ENCODE measurements around the gene MRPS15. TPM values are rescaled to one million over a fixed set of nuclear protein-coding genes. Genes with fewer than 3 reads are reported as not detected.

Gene MRPS15
- total and polyA plus RNA-seq, 2 donors (not counting 3 experiments of a cell fraction or from before 2014, with no cell fraction given), result 47.1 to 105 TPM

DNA sequence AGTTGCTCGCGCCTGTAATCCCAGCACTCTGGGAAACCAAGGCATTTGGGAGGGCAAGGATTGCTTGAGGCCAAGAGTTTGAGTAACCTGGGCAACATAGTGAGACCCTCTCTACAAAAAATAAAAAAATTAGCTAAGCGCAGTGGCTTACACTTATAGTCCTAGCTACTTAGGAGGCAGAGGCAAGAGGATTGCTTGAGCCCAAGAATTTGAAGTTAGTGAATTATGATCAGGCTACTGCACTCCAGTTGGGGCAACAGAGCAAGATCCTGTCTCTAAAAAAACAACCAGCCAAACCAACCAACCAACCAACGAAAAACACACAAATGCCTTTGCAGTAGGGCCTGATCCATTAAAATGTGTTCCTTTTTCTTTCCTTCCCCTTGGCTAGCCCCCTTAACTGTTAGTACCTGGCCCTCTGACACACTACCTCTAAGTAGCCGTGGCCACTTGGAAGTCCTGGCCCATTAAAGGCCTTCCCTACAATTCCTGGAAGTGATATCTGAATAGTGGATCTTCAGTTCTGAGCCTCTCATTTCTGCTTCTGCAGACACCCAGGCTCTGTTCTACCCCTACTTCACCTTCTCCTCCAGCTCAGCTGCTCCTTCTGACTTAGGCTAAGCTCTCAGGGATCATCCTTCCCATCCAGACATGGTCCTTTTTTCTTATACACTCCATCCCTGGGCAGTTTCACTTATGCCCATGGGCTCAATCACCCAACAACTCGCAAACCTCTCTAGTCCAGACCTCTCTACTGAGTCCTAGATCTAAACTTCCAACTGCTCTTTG lies 10.4 kb downstream of the MRPS15 start:
- Histone ChIP-seq H3K79me2 (ENCODE audit: control insufficient read depth, insufficient read depth, low read length) (no peaks in the 10 kb centered on the region), H3K27ac (ENCODE audit: insufficient read depth, low read depth, low read length) (no peak overlapping the region), H3K4me1 (ENCODE audit: control insufficient read depth, extremely low read depth, insufficient read depth, low read length) (peaks cover 4% of the 10 kb centered on the region), H3K9me3 (replicated peaks; ENCODE audit: control insufficient read depth, insufficient read depth, low read length) (no peaks in the 10 kb centered on the region), H3K27me3 (ENCODE audit: control insufficient read depth in 2 of 2, insufficient read depth in 2 of 2, low read length in 2 of 2) (no peaks in the 10 kb centered on the region), H4K20me1 (replicated peaks; ENCODE audit: control insufficient read depth, extremely low read depth, insufficient read depth, low read length) (no peaks in the 10 kb centered on the region), H3K9ac (replicated peaks; ENCODE audit: extremely low read depth, insufficient read depth, low read length) (no peak overlapping the region), H3K36me3 (ENCODE audit: control insufficient read depth in 2 of 2, extremely low read depth in 1 of 2, insufficient read depth in 2 of 2, low read length in 2 of 2) (peaks cover 16 to 20% of the 10 kb centered on the region in 2 experiments), H3K4me3 (replicated peaks in 1 of 3; ENCODE audit: insufficient read depth in 1 of 3, low read depth in 1 of 3, low read length in 3 of 3) (no peak overlapping the region), H3K4me2 (ENCODE audit: insufficient read depth, low read length) (no peak overlapping the region), H3K9me1 (replicated peaks; ENCODE audit: control insufficient read depth, extremely low read depth, insufficient read depth, low read length) (no peaks in the 10 kb centered on the region), H2AFZ (ENCODE audit: low read depth, low read length) (no peak overlapping the region)
- POLR2A ChIA-PET, result no interaction called here
- CTCF ChIA-PET, result interaction anchor here (1.1 kb wide), 1 partner anchor 10 kb away, joined by 3 read pairs; the partner anchor contains the start of gene MRPS15
- TF ChIP-seq JUN (IDR thresholded peaks at IDR 0.05; ENCODE audit: borderline replicate concordance, insufficient read depth, insufficient read length, low read depth) (no peak), POLR2AphosphoS5 (IDR thresholded peaks at IDR 0.05; ENCODE audit: insufficient read depth, low read depth, low read length) (peak; percentile 12)
- dilution Hi-C loops (cut with MboI; ENCODE audit: extremely low pct_ligation_motif_present, low sequenced_read_pairs), result no loop called here
- intact Hi-C loops (cut with micrococcal nuclease), result no loop called here
- DNase-seq (ENCODE audit: low read depth, low spot score), result no peak
- BruUV-seq (replicated peaks), result no TSS peak
- no peak for FAIRE-seq

DNA sequence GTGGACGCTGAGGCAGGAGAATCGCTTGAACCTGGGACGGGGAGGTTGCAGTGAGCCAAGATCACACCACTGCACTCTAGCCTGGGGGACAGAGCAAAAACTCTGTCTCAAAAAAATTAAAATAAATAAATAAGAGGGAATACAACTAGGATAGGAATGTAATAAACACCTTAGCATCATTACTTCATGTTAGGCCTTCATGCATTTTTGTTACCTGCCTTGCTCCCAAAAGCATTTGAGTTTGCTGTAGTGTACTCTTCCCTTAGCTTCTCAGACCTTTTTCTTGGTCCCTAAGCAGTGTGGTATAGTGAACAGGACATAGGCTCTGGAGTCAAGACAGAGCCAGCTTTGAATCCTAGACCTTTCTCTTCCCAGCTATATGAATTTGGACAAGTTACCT lies 11.1 kb downstream of the MRPS15 start:
- Histone ChIP-seq H3K9me1 (replicated peaks; ENCODE audit: control insufficient read depth, extremely low read depth, insufficient read depth, low read length) (no peaks in the 10 kb centered on the region), H3K36me3 (ENCODE audit: control insufficient read depth in 2 of 2, extremely low read depth in 1 of 2, insufficient read depth in 2 of 2, low read length in 2 of 2) (peaks cover 16 to 20% of the 10 kb centered on the region in 2 experiments), H3K27me3 (ENCODE audit: control insufficient read depth in 2 of 2, insufficient read depth in 2 of 2, low read length in 2 of 2) (no peaks in the 10 kb centered on the region), H3K79me2 (ENCODE audit: control insufficient read depth, insufficient read depth, low read length) (no peaks in the 10 kb centered on the region), H2AFZ (ENCODE audit: low read depth, low read length) (no peak overlapping the region), H3K4me1 (ENCODE audit: control insufficient read depth, extremely low read depth, insufficient read depth, low read length) (peaks cover 4% of the 10 kb centered on the region), H3K27ac (ENCODE audit: insufficient read depth, low read depth, low read length) (no peak overlapping the region), H3K4me3 (replicated peaks in 1 of 3; ENCODE audit: insufficient read depth in 1 of 3, low read depth in 1 of 3, low read length in 3 of 3) (no peak overlapping the region), H3K9me3 (replicated peaks; ENCODE audit: control insufficient read depth, insufficient read depth, low read length) (no peaks in the 10 kb centered on the region), H3K4me2 (ENCODE audit: insufficient read depth, low read length) (no peak overlapping the region), H3K9ac (replicated peaks; ENCODE audit: extremely low read depth, insufficient read depth, low read length) (no peak overlapping the region), H4K20me1 (replicated peaks; ENCODE audit: control insufficient read depth, extremely low read depth, insufficient read depth, low read length) (no peaks in the 10 kb centered on the region)
- FAIRE-seq (no peak), DNase-seq (ENCODE audit: low read depth, low spot score) (no peak)
- intact Hi-C loops (cut with micrococcal nuclease) (no loop called here), dilution Hi-C loops (cut with MboI; ENCODE audit: extremely low pct_ligation_motif_present, low sequenced_read_pairs) (no loop called here)
- CTCF ChIA-PET, result no interaction called here
- POLR2A ChIA-PET, result no interaction called here
- no TSS peak for BruUV-seq (replicated peaks)
- TF ChIP-seq JUN (IDR thresholded peaks at IDR 0.05; ENCODE audit: borderline replicate concordance, insufficient read depth, insufficient read length, low read depth), result no peak
- TF ChIP-seq, protein P1, sequence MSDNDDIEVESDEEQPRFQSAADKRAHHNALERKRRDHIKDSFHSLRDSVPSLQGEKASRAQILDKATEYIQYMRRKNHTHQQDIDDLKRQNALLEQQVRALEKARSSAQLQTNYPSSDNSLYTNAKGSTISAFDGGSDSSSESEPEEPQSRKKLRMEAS (IDR thresholded peaks at IDR 0.05; ENCODE audit: insufficient read depth, insufficient read length), result no peak
- no peak for TF ChIP-seq POLR2A (IDR thresholded peaks at IDR 0.05; ENCODE audit: low read depth, low read length)
- TF ChIP-seq POLR2AphosphoS5 (IDR thresholded peaks at IDR 0.05; ENCODE audit: insufficient read depth, low read depth, low read length), result no peak
- no peak for TF ChIP-seq MYC (IDR thresholded peaks at IDR 0.05; ENCODE audit: low read depth, low read length)
- no peak for TF ChIP-seq FOS (IDR thresholded peaks at IDR 0.05; ENCODE audit: borderline replicate concordance, insufficient read depth, low read length)
- TF ChIP-seq GATA2 (IDR thresholded peaks at IDR 0.05; ENCODE audit: insufficient read depth, insufficient read length, low read depth, low read length), result no peak
- TF ChIP-seq, protein P2, sequence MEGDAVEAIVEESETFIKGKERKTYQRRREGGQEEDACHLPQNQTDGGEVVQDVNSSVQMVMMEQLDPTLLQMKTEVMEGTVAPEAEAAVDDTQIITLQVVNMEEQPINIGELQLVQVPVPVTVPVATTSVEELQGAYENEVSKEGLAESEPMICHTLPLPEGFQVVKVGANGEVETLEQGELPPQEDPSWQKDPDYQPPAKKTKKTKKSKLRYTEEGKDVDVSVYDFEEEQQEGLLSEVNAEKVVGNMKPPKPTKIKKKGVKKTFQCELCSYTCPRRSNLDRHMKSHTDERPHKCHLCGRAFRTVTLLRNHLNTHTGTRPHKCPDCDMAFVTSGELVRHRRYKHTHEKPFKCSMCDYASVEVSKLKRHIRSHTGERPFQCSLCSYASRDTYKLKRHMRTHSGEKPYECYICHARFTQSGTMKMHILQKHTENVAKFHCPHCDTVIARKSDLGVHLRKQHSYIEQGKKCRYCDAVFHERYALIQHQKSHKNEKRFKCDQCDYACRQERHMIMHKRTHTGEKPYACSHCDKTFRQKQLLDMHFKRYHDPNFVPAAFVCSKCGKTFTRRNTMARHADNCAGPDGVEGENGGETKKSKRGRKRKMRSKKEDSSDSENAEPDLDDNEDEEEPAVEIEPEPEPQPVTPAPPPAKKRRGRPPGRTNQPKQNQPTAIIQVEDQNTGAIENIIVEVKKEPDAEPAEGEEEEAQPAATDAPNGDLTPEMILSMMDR (IDR thresholded peaks at IDR 0.05; ENCODE audit: extremely low read depth in 1 of 2, insufficient read depth in 1 of 2, low read depth in 1 of 2, low read length in 2 of 2), result no peak
- no peak for TF ChIP-seq EZH2 (IDR thresholded peaks at IDR 0.05; ENCODE audit: borderline replicate concordance, low read depth, low read length, severe bottlenecking)

Measured in endothelial cell of umbilical vein (primary cell).